Measurements from ENCODE around the gene SLC15A1.

SLC15A1 gene

DNA sequence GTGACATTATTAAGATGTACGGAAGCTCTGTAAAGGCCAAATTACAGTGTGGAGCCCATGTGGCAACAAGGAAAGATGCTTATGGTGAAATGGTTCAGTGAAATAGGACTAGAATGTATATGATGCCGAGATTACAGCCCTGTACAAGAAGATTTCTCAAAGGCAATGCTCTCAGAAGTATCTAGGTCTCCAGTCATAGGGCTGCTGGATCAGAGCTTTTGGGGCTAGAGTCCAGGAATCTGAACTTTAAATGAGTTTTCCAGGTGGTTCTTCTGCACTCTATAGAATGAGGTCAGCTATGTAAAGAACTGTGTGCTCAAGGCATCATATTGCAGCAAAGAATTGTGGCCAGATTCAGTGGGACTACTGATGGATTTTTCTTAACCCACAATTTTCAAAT is 100.2 kb downstream of the SLC15A1 start:
- TF ChIP-seq, protein P1, sequence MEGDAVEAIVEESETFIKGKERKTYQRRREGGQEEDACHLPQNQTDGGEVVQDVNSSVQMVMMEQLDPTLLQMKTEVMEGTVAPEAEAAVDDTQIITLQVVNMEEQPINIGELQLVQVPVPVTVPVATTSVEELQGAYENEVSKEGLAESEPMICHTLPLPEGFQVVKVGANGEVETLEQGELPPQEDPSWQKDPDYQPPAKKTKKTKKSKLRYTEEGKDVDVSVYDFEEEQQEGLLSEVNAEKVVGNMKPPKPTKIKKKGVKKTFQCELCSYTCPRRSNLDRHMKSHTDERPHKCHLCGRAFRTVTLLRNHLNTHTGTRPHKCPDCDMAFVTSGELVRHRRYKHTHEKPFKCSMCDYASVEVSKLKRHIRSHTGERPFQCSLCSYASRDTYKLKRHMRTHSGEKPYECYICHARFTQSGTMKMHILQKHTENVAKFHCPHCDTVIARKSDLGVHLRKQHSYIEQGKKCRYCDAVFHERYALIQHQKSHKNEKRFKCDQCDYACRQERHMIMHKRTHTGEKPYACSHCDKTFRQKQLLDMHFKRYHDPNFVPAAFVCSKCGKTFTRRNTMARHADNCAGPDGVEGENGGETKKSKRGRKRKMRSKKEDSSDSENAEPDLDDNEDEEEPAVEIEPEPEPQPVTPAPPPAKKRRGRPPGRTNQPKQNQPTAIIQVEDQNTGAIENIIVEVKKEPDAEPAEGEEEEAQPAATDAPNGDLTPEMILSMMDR (IDR thresholded peaks at IDR 0.05; ENCODE audit: low read length) = no peak
- TF ChIP-seq EZH2phosphoT487 (IDR thresholded peaks at IDR 0.05; ENCODE audit: low read length) (no peak), EZH2 (optimal IDR thresholded peaks at IDR 0.05; ENCODE audit: low read depth, low read length) (no peak)
- no peak overlapping the region for H3K4me3 ChIP-seq (ENCODE audit: low read length)
- no peaks in the 10 kb centered on the region for H3K4me1 ChIP-seq (ENCODE audit: low read length)
- no peak overlapping the region for H2AFZ ChIP-seq (ENCODE audit: low read length)
- H3K4me2 ChIP-seq (ENCODE audit: low read depth, low read length) = no peak overlapping the region
- H3K27me3 ChIP-seq (replicated peaks; ENCODE audit: insufficient read depth, low read length) = no peaks in the 10 kb centered on the region
- no peak overlapping the region for H3K27ac ChIP-seq (ENCODE audit: low read length)
- DNase-seq = no peak
- H3K36me3 ChIP-seq (replicated peaks; ENCODE audit: insufficient read depth, low read length) = no peaks in the 10 kb centered on the region
- H3K79me2 ChIP-seq (ENCODE audit: low read length) = no peaks in the 10 kb centered on the region
- H3K9me3 ChIP-seq (replicated peaks; ENCODE audit: insufficient read depth, low read length) = no peaks in the 10 kb centered on the region
- H3F3A ChIP-seq (ENCODE audit: insufficient read depth, low read length) = no peaks in the 10 kb centered on the region
- no peaks in the 10 kb centered on the region for H4K20me1 ChIP-seq (ENCODE audit: insufficient read depth, low read length)
- no peaks in the 10 kb centered on the region for H3K9me2 ChIP-seq (replicated peaks; ENCODE audit: insufficient read depth, low read length)
- no peak overlapping the region for H3K9ac ChIP-seq (ENCODE audit: low read length)

DNA sequence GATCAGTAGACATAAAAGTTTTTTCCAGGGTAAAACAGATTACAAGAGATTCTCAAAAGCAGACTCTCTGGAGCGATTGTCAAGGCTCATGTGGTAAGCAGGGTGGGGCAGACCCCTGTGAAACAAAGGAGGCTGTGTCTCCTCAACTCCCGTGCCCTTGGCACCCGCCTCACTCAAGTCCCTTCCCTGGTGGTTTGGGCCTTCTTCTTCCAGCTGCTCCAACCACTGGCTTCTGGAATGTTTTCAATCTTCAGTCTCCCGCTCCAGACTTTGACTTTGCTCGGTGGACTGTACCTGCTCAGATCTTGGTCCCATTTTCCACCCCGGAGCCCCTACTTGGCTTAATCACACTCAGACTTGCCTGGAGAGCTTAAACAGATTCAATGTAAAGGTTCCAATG is 100.7 kb downstream of the SLC15A1 start:
- no peak overlapping the region for H3K9ac ChIP-seq (ENCODE audit: low read length)
- TF ChIP-seq EZH2phosphoT487 (IDR thresholded peaks at IDR 0.05; ENCODE audit: low read length) = no peak
- TF ChIP-seq, protein P1 (IDR thresholded peaks at IDR 0.05; ENCODE audit: low read length) = no peak
- TF ChIP-seq EZH2 (optimal IDR thresholded peaks at IDR 0.05; ENCODE audit: low read depth, low read length) = no peak
- H3K4me3 ChIP-seq (ENCODE audit: low read length) = no peak overlapping the region
- no peaks in the 10 kb centered on the region for H3K36me3 ChIP-seq (replicated peaks; ENCODE audit: insufficient read depth, low read length)
- no peaks in the 10 kb centered on the region for H3F3A ChIP-seq (ENCODE audit: insufficient read depth, low read length)
- no peaks in the 10 kb centered on the region for H3K27me3 ChIP-seq (replicated peaks; ENCODE audit: insufficient read depth, low read length)
- H3K27ac ChIP-seq (ENCODE audit: low read length) = no peak overlapping the region
- no peaks in the 10 kb centered on the region for H3K9me3 ChIP-seq (replicated peaks; ENCODE audit: insufficient read depth, low read length)
- H2AFZ ChIP-seq (ENCODE audit: low read length) = no peak overlapping the region
- no peaks in the 10 kb centered on the region for H3K9me2 ChIP-seq (replicated peaks; ENCODE audit: insufficient read depth, low read length)
- H3K79me2 ChIP-seq (ENCODE audit: low read length) = no peaks in the 10 kb centered on the region
- H3K4me1 ChIP-seq (ENCODE audit: low read length) = no peaks in the 10 kb centered on the region
- no peak for DNase-seq
- H3K4me2 ChIP-seq (ENCODE audit: low read depth, low read length) = no peak overlapping the region
- no peaks in the 10 kb centered on the region for H4K20me1 ChIP-seq (ENCODE audit: insufficient read depth, low read length)

DNA sequence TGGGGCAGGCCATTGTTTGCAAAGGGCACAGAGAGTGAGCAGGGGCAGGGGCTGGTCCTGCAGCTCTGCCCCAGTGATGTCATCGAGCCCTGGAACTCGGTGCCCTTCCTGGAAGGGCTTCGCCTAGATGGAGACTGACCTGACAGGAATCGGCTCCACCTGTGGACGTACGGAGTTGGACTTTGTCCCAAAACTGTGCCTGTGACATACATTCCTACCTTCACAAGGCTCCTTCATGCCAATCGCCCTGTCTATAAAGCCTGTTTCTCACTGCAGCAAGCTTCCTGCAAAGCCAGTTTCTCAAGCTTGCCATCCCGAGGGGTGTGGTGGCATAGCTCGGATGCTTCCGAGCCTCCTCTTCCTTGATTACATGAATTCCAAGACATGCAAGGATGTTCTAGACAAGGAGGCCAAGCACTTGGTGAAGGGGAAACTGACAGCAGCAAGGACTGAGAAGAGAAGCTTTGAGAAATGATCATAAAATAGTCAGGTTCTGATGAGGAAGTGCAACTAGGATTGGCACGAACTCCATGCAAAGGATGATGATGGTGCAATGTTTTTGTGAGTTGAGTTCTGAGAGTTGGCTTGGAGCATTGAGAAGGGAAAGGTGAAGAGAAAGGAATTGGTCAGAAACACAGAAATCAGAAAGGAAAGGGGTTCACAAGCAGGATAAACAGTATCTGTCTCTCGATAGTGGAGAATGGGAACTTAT is 101.9 kb downstream of the SLC15A1 start:
- no peak for DNase-seq
- no peaks in the 10 kb centered on the region for H3K36me3 ChIP-seq (replicated peaks; ENCODE audit: insufficient read depth, low read length)
- no peaks in the 10 kb centered on the region for H3K27me3 ChIP-seq (replicated peaks; ENCODE audit: insufficient read depth, low read length)
- no peaks in the 10 kb centered on the region for H4K20me1 ChIP-seq (ENCODE audit: insufficient read depth, low read length)
- no peak overlapping the region for H3K4me3 ChIP-seq (ENCODE audit: low read length)
- H3K79me2 ChIP-seq (ENCODE audit: low read length) = no peaks in the 10 kb centered on the region
- H3F3A ChIP-seq (ENCODE audit: insufficient read depth, low read length) = no peaks in the 10 kb centered on the region
- H3K9me3 ChIP-seq (replicated peaks; ENCODE audit: insufficient read depth, low read length) = no peaks in the 10 kb centered on the region
- TF ChIP-seq, protein P1 (IDR thresholded peaks at IDR 0.05; ENCODE audit: low read length) = no peak
- TF ChIP-seq EZH2 (optimal IDR thresholded peaks at IDR 0.05; ENCODE audit: low read depth, low read length) (no peak), EZH2phosphoT487 (IDR thresholded peaks at IDR 0.05; ENCODE audit: low read length) (no peak)
- H3K4me2 ChIP-seq (ENCODE audit: low read depth, low read length) = no peak overlapping the region
- H3K9ac ChIP-seq (ENCODE audit: low read length) = no peak overlapping the region
- H3K27ac ChIP-seq (ENCODE audit: low read length) = no peak overlapping the region
- H3K4me1 ChIP-seq (ENCODE audit: low read length) = no peaks in the 10 kb centered on the region
- H2AFZ ChIP-seq (ENCODE audit: low read length) = no peak overlapping the region
- no peaks in the 10 kb centered on the region for H3K9me2 ChIP-seq (replicated peaks; ENCODE audit: insufficient read depth, low read length)

Measured in MM.1S (cell line).